Measurements from ENCODE around the gene BID. TPM values are rescaled to one million over a fixed set of nuclear protein-coding genes. Genes with fewer than 3 reads are reported as not detected.
A peak's percentile ranks its signal among the peaks of the same experiment; 100 is the strongest.

BID gene
- total and polyA plus RNA-seq, 2 of the 4 experiments (the other 2 are of a cell fraction) = 69.5 to 240 TPM

GRCh38 chr22:17773606-17774205 is 563 bp downstream of the BID start:
- H3K4me3 ChIP-seq (ENCODE audit: insufficient read depth, low read depth, low read length) = peak overlapping the region; percentile 62
- intact Hi-C loops (cut with micrococcal nuclease) = no loop called here
- H2BK20ac ChIP-seq (ENCODE audit: low read depth, low read length) = no peak overlapping the region
- H4K8ac ChIP-seq (ENCODE audit: low read depth in 2 of 2, low read length in 2 of 2) = peak overlapping the region in 1 of 2 experiments; percentile 12; a peak in 1 of 4 replicates
- H3K27ac ChIP-seq (ENCODE audit: insufficient read depth, low read length) = peak overlapping the region; percentile 26; the same call in 1 of the 2 replicates
- H3K79me1 ChIP-seq (ENCODE audit: low read depth in 1 of 2, low read length in 2 of 2) = peaks cover 12 to 41% of the 10 kb centered on the region in 2 experiments; a peak in 3 of 4 replicates
- DNase-seq (peak; percentile 28), ATAC-seq (ENCODE audit: low read depth) (peak; percentile 53)
- peak overlapping the region; percentile 12 for H2BK5ac ChIP-seq (ENCODE audit: low read depth, low read length, poor library complexity, severe bottlenecking)
- H3K4me2 ChIP-seq (ENCODE audit: low read depth, low read length) = peak overlapping the region; percentile 93
- no peak overlapping the region for H4K5ac ChIP-seq (ENCODE audit: low read depth, low read length)
- peak overlapping the region; percentile 94 for H2AFZ ChIP-seq (replicated peaks; ENCODE audit: low read length, poor library complexity)
- peak overlapping the region; percentile 40 for H3K4ac ChIP-seq (ENCODE audit: low read depth, low read length)
- H3K18ac ChIP-seq (ENCODE audit: low read depth, low read length) = no peak overlapping the region
- ChIA-PET POLR2A (ENCODE audit: unreplicated experiment) (interaction anchor here (0.8 kb wide), 1 partner anchor 22 kb away, joined by 3 read pairs; no protein-coding TSS in a partner anchor), CTCF (no interaction called here)
- H3K27me3 ChIP-seq (ENCODE audit: control insufficient read depth, insufficient read depth, low read length) = no peaks in the 10 kb centered on the region
- H3K9me3 ChIP-seq (ENCODE audit: control insufficient read depth, insufficient read depth, low read length) = no peaks in the 10 kb centered on the region
- H3K36me3 ChIP-seq (ENCODE audit: control insufficient read depth, insufficient read depth, low read length) = no peaks in the 10 kb centered on the region
- WGBS, 2 experiments (ENCODE audit: extremely low coverage in 2 of 2, insufficient read length in 1 of 2) = 2% methylated on average over 9 of the region's 47 CpGs; no CpG with 5 or more reads in 1 of the 2 experiments
- no peak overlapping the region for H2BK120ac ChIP-seq (ENCODE audit: low read depth, low read length)
- peak overlapping the region; percentile 67; the same call in 1 of the 2 replicates for H3K14ac ChIP-seq (replicated peaks; ENCODE audit: low read depth, low read length)
- peaks cover 18% of the 10 kb centered on the region; the same call in 1 of the 2 replicates for H3K9me1 ChIP-seq (ENCODE audit: insufficient read depth, low read length)
- peak overlapping the region; percentile 24 for H3K9ac ChIP-seq (ENCODE audit: low read depth, low read length)
- in situ Hi-C loops (cut with MboI; ENCODE audit: low sequenced_read_pairs) = loop anchor here (5.0 kb wide), 1 partner anchor 41 kb away; no protein-coding TSS in a partner anchor
- H4K20me1 ChIP-seq (ENCODE audit: insufficient read depth, low read length) = peaks cover 47% of the 10 kb centered on the region
- H3K23ac ChIP-seq (ENCODE audit: low read depth, low read length) = no peak overlapping the region
- H4K91ac ChIP-seq (ENCODE audit: insufficient read depth, low read depth, low read length) = no peak overlapping the region
- no TSS peak for BruUV-seq (replicated peaks)
- TF ChIP-seq MAFK (IDR thresholded peaks at IDR 0.05; ENCODE audit: low read depth, low read length) (no peak), USF2 (IDR thresholded peaks at IDR 0.05; ENCODE audit: low read depth, low read length) (peak; percentile 19; the same call in 1 of the 2 replicates), RFX5 (IDR thresholded peaks at IDR 0.05; ENCODE audit: low read depth, low read length) (no peak), FOS (IDR thresholded peaks at IDR 0.05; ENCODE audit: low read depth, low read length) (no peak), SMC3 (IDR thresholded peaks at IDR 0.05; ENCODE audit: low read depth, low read length) (no peak), RAD21 (IDR thresholded peaks at IDR 0.05; ENCODE audit: low read length) (no peak), CTCF (conservative IDR thresholded peaks at IDR 0.05; ENCODE audit: low read depth, low read length) (no peak), MXI1 (IDR thresholded peaks at IDR 0.05; ENCODE audit: borderline replicate concordance, low read depth, low read length) (peak; percentile 70; the same call in 1 of the 2 replicates), RCOR1 (IDR thresholded peaks at IDR 0.05; ENCODE audit: insufficient replicate concordance, low read length) (no peak), CHD1 (IDR thresholded peaks at IDR 0.05; ENCODE audit: low read depth, low read length) (no peak)
- TF ChIP-seq, protein P1, sequence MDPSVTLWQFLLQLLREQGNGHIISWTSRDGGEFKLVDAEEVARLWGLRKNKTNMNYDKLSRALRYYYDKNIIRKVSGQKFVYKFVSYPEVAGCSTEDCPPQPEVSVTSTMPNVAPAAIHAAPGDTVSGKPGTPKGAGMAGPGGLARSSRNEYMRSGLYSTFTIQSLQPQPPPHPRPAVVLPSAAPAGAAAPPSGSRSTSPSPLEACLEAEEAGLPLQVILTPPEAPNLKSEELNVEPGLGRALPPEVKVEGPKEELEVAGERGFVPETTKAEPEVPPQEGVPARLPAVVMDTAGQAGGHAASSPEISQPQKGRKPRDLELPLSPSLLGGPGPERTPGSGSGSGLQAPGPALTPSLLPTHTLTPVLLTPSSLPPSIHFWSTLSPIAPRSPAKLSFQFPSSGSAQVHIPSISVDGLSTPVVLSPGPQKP (IDR thresholded peaks at IDR 0.05; ENCODE audit: borderline replicate concordance, low read depth, low read length) = no peak
- peak overlapping the region; percentile 96 for H2AK9ac ChIP-seq (replicated peaks; ENCODE audit: low read depth, low read length, poor library complexity)
- H2AK5ac ChIP-seq (ENCODE audit: low read depth, low read length) = peak overlapping the region; percentile 43; the same call in 1 of the 2 replicates
- no peak overlapping the region for H2BK15ac ChIP-seq (ENCODE audit: low read depth, low read length)
- dilution Hi-C loops (cut with HindIII; ENCODE audit: low sequenced_read_pairs, unreplicated experiment) = no loop called here
- H3K4me1 ChIP-seq (ENCODE audit: control insufficient read depth, insufficient read depth, low read length) = peaks cover 15% of the 10 kb centered on the region
- peak overlapping the region; percentile 40; the same call in 1 of the 2 replicates for H3K56ac ChIP-seq (ENCODE audit: extremely low read depth, insufficient read depth, low read length)
